IPS-NIHi7 (cell line): ENCODE results near the gene NDRG3.
A peak's percentile ranks its signal among the peaks of the same experiment; 100 is the strongest.
"Not testable (repeated sequence)": the region's sequence is repeated elsewhere in the genome, so short reads cannot be mapped to it uniquely, and the experiment has no call there.

Experiments used
- DNase-seq: peaks from one replicate; pipeline ENCODE4 v3.0.0; 2012; ENCODE audit warnings: mixed read lengths; ENCODE audit errors: extremely low spot score

NDRG3 gene

DNA sequence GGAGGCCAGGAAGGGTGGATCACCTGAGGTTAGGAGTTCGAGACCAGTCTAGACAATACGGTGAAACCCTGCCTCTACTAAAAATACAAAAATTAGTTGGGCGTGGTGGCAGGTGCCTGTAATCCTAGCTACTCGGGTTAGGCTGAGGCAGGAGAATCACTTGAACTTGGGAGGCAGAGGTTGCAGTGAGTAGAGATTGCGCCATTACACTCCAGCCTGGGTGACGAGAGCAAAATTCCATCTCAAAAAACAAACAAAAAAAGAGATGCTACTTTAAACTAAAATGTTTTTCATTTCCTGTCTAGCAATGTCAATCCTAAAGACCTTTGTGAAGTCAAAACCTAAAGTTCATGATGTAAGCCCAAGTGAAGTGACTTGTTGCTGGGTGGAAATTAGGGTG, 14.8 kb upstream of the NDRG3 start:
- no peak for DNase-seq

DNA sequence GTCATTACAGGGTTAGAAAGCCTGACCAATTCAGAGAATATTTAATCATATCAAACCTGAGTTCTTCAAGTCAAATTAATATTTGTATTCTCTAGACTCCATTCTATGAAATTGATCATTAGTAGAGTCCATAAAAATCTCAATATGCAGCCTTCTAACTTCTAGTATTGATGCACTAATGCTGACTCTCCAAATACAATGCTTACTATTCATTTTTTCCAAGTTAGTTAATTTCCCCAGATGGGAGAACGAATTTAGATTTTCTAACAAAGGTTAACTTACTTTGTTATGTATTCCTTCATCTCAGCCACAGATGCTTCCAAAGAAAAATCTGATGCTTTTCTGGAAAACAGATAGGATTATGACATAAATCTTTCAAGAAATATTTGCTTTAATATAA, 12.4 kb upstream of the NDRG3 start:
- no peak for DNase-seq

DNA sequence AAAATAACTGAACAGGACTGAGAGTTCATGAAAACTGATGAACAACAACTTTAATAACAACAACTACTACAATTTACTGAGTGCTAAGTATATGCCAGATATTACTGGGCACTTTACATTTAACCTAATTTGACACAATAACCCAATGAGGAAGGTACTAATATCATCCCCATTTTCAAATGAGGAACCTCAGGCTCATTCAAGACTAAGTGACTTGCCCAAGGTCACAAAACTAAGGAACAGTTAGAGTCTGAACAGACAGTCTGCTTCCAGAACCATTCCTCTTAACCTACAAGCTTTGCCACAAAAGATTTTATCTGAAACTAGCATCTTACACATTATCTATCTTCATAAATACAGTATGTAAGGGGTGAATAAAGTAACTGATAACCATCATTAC, 10.6 kb upstream of the NDRG3 start:
- DNase-seq: no peak

DNA sequence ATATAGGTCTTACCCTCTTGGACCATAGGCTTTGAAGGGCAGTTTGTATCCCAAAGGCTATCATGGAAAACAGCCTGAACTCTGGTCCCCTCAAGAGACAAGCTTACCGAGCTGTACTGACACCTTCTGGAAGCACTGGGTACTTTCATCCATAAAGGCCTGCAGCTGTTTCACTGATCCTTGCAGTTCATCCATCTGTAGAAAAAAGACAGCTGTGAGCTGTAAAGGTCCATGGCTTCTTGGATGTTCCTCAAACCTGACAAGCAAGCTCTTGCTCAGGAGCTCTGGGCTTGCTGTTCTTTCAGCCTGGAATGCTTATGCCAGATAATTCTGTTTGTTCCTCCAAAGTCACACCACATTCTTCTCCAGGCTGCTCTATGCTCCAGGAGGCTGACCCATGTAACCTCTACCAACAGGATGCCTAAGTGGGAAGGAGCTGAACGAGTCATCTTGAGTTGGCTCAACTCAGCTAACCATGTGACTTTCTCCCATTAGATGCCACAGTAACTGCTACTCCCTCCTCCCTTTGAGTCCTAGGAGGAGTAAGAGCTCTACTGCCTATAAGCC, 8.8 kb upstream of the NDRG3 start:
- DNase-seq: peak; percentile 82

DNA sequence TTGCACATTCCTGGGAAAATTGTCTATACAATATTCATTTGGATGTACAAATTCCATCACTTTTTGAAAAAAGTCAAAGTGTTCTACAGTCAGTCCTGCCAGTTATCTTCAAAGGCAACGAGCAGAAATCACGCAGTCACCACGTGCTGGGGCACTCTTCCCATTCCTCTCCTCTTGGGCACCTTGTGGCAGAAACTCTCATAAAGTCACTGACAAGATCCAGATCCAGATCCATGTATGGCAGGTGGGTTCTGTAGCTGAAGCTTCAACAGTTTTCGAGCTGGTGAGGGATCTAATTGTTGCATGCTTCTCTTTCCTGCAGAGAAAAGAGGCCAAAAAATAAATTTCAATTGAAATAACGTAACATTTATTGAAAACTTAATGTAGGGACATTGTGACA, 6.7 kb upstream of the NDRG3 start:
- DNase-seq: no peak

DNA sequence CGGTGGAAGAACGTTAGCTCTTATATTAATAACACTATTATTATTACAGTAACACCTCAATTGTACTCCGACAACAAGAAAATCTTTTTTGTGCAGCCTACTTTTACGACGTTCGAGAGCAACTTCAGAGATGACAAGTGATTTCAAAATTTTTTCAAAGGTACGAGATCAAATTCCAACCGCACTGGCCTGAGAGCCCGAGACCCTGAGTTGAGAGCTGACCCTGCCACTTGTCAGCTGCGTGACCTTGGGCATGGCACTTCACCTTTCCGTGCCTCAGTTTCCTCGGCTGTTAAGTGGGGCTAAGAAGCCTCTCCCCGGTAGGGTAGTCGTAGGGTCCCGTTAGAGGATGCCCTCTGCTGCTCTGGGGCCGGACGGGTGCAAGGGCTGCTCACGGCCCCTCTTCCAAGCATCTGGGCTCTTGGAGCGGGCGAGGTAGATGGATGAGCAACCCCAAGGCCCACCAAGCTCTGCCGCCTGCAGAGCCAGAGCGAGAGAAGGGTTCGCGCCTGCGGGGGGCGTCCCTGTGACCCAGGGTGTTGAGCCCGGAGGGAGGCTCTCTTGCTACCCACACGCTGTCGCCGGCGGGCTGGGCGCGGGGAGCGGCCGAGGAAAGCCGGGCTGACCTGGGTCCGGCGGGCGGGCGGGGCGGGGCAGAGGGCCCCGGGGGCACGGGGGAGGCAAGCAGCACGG, 510 bp downstream of the NDRG3 start:
- DNase-seq: no peak

DNA sequence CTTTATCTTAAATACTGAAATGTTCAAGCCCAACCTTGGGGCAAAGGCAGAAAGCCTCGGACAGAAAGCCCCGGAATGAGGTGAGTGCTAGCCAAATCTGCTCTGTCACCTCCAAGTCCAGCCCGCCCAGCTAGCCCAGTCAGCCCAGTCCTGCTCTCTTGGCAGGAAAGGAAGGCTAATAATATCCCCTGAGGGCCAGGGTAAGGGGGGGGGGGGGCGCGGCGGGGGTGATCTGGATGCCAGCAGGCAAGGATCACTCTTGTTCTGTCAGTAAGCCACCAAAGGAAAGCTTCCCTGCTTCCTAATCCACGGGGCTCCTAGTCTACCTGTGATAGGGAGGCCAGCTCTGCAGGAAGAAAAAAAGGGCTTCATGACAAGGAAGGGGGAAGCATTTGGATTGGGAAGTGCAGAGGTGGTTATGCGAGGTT, 1.1 kb downstream of the NDRG3 start:
- DNase-seq: peak; percentile 46

DNA sequence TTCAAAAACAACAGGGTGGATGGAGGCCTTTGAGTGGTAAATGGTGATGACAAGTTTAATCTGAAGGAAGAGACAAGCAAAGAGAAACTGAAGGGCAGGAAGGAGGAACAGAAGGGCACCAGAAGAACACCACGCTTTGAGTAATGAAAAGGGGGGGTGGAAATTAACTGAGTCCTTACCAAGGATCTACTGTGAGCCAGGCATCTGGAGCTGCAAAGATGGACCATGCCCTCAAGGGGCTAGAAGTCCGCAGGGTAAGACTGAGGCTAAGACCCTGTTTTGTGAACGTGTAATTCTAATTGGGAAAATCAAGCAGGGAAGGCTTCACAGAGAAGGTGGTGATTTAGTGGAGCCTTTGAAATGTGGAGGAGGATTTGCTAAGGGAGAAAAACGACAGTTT, 1.6 kb downstream of the NDRG3 start:
- DNase-seq: no peak

DNA sequence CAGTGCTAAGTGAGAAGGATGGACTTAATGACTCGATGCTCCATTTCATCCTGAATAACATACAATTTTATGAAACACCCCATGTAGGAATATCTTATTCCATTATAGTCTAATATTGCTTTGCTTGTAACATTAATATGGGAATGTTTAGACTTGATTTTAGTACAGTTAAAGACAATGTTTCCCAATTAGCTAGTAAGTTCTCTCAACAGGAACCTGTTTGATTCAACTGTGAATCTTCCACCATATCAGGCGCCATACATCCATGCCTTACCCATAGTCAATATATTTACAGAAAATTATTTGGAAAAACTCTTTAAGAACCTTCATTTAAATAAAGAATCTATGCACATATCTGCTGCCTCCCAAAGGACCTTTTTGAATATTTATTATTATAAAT, 3.3 kb downstream of the NDRG3 start:
- no peak for DNase-seq

DNA sequence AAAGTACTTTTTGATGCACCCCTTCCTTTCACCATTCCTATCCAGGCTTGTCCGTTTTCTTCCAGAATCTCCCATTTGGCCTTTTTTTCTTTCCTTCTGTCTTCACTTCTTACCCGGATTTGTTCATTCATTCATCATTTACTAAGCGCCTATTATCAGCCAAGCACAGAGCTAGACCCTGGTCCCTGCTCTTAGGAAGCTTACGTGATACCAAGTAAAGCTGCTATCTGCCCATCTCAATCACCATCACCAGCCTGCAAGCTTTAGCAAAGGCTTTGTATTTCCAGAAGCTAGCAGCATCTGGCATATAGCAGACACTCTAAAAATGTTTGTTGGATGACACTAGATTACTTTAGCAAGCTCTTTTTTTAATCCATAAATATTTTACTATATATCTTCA, 4.8 kb downstream of the NDRG3 start:
- no peak for DNase-seq

DNA sequence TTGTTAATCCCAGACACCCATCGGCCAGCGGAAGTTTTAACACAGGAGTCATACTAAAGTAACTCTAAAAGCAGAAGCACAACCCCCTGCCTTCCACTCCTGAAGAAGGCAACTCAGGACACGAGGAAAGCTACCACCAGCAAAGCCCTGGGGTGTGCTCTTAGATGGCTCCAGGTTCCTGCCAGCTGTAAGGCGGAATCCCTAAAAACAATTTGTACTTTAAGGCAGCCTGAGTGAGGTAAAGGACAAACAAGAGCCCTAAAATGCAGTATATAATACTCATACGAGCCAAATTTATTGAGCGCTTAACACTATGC, 8.7 kb downstream of the NDRG3 start:
- DNase-seq: no peak

DNA sequence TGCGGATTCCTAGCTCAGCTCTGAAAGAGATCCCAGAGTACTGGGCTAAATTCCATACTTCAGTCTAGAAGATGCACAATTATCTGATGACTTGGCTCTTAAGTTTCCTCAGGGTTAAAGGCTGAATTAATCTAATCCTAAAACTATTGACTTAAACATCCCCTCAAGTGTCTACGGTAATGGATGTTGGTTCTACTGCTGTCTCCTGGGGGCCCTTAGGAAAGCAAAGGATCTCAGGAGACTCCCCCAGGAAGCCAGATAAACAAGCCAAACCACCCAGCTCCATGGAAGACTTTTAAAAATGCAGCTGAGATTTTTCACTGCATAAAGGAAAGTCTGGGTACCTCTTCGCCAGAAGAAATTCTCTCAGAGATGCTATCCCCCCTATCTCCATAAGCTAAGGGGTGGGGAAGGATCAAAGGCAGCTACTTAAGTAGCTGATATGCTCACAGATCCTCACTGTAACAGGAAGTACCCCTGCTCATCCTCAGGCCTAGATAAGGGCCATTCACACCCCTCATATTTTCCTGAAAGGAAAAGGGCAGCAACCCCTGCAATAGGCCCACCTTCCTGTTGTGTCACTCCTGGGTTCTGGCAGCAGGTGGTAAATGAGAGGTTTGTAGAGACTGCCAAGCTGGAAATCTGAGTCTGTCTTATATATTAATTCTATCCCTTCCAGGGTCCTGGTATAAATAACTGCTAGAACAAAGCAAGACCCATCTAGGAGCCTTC, 9.3 kb downstream of the NDRG3 start:
- peak; percentile 22 for DNase-seq

DNA sequence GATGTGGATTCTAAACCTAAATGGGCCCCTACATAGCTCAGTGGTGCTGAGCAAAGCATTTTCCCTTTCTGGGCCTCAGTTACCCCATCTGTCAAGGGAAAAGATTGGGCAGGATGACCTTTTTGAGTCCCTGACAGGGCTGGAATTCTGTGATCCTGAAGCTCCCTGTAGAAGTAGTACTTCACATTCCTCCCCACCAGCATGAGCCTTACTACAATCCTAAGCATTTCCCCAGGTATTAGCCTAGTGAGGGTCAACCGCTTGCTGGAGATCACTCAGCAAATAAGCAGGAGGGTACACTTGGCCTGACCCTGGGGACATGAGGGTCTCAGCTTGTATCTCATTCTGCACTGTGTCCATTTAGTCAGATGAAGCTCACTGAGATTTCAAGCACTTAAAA, 13.4 kb downstream of the NDRG3 start:
- DNase-seq: no peak

DNA sequence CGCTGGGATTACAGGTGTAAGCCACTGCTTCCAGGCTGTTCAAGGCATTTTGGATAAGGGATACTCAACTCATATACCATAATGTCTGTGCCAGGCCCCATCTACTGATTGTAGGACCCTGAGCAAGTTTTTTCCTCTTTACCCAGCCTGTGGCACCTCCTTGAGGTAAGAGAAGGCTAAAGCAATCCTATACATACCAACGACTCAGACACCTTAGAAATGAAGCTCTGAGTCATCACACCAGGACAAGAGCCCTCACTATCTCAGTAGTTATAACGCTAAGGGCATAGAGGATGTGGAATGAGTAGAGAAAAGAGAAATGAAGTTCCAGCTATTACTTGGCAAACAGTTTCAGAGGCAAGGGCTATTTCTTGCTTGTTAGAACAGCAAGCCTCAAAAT, 16.9 kb downstream of the NDRG3 start:
- DNase-seq: peak; percentile 67

DNA sequence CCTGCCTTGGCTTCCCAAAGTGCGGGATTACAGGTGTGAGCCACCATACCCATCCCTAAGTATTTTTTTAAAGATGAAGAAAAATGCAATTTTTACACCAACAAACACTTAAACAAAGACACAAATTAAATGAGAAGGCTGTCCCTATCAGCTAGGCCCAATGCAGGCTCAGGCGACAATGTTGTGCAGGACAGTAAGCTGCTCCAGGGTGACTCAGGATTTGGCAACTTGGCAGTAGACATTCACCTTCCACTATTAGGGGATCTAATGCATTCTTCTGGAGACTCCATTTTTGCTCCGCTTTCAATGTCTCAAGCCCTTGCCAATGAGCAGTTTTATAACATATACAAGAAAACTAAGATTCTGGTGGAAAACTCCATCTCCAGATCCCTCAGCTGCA, 19.7 kb downstream of the NDRG3 start:
- no peak for DNase-seq

DNA sequence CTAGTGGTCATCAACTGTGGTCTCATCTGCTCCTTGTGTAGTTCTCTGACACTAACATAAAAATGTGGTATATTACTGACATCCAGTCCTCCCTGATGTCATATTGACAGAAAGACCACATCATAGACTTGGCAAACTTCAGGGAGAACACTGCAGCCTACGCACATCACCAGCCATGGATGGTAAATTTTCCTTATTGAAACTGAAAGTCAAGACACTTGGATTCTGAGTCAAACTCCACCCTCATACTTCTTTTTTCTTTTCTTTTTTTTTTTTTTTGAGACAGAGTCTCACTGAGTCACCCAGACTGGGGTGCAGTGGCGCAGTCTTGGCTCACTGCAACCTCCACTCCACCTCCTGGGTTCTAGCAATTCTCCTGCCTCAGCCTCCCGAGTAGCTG, 25.4 kb downstream of the NDRG3 start:
- DNase-seq: no peak

DNA sequence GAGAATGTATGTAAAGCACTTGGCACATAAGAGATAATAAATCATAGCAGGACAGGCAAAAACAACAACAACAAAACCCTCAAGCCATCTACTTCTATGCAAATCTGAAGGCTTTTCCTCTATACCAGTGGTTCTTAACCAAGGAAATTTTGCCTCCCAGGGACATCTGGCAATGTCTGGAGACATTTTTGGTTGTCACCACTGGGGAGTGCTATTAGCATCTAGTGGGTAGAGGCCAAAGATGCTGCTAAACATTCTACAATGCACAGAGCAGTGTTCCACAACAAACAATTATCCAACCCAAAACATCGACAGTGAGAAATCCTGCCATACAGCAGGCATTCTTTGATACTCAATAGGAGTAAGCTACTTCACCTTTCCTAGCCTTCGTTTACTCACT, 28.2 kb downstream of the NDRG3 start:
- no peak for DNase-seq

DNA sequence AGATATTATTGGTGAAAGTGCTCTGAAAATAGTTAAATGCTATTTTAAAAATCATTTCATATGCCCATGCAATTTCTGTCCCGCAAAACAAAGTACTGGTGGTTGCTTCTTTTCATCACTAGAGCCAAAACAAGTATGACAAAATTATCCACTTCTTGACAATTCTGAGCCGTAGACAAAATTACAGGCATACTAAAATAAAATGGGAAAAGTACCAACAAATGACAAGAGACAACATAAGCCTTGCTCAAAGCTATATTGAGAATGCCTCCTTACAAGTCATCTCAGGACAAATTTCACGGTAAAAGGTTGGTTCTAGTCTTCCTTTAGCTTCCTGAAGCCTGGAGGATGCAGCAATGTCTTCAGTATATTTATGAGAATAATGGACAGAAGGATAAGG, 28.9 kb downstream of the NDRG3 start:
- DNase-seq: no peak

DNA sequence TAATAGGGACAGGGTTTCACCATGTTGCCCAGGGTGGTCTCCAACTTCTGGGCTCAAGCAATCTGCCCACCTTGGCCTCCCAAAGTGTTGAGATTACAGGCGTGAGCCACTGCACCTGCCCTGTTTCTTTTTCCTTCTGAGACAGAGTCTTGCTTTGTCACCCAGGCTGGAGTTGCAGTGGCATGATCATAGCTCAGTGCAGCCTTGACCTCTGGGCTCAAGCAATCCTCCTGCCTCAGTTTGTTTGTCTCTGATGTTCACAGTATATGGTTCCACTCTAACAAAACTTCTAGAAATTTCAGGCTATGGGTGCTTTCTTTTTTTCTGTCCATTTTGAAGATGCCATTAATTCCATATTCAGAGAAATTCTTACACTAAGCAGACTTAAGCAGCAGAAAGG, 33.1 kb downstream of the NDRG3 start:
- no peak for DNase-seq

DNA sequence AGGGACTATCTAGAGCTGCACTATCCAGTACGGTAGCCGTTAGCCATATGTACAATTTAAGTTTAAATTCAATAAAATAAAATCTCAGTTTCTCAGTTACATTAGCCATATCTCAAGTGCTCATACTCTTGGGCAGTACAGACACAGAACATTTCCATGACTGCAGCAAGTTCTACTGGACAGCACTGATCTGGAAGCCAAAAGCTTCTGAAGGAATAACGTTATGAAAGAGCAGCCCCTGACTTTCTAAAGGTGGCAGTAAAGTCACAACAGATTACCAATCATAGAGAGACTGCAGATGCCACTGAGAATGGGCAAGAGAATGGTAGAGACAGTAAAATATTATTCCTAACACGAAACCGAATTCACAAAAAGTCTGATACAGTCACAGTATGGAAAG, 36.8 kb downstream of the NDRG3 start:
- DNase-seq: no peak

DNA sequence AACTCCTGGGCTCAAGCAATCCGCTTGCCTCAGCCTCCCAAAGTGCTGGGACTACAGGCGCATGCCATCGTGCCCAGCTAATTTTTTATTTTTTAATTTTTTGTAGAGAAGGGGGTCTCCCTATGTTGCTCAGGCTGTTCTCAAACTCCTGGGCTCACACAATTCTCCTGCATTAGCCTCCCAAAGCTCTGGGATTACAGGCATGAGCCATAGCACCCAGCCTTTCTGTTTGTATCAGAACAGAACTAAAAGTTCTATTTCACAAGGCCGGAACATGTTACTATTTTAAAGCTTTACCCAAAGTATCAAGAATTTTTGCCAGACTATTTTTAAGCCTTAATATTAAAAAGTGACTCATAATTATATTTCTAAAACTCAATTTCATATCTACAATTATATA, 42.4 kb downstream of the NDRG3 start:
- no peak for DNase-seq

DNA sequence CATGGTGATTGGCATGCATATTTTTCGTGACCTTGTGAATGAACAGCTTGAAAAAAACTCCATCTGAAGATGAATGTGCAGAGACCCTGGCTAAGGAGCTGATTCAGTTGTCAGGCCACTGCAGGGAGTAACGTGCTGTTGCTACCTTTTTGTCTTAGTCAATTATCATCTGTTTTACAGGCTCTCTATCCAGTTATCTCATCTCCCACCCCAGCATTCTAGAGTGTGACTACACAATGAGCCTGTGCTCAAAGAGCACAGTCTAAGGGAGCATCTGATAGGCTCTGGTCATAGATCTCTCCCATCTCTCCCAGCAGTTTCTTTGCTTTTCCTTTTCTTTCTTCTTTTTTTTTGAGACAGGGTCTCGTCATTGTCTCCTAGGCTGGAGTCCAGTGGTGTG, 45.5 kb downstream of the NDRG3 start:
- DNase-seq: no peak

DNA sequence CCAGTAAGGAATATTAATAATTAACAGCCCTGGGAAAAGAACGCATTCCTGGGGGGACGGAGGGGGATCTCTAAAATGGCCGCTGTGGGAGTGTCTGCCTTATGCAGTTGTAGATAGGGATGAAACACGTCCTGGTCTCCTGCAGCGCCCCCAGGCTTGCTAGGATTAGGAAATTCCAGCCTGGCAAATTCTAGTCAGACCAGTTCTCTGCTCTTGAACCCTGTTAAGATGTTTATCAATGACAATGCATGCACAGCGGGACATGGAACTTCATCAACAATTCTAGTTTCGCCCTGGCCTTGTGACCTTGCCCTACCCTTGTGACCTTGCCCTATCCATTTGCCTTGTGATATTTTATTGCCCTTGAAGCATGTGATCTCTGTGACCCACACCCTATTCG, 50.4 kb downstream of the NDRG3 start:
- DNase-seq: not testable (repeated sequence)

DNA sequence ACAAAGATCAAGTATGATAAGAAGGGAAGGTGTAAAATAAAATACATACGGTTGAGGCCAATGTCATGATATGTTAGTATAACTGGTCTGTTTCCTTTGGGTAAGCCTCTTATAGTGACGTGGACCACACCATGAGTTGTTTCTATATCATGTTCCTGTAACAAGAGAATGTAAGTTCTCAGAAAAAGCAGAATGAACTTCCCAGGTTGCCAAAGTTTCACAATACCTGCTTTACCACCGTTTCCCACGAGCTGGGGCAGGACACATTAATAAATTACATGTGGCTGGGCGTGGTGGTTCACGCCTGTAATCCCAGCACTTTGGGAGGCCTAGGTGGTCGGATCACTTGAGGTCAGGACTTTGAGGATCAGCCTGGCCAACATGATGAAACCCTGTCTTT, 57.3 kb downstream of the NDRG3 start:
- no peak for DNase-seq
